ENCODE data around the gene AMN1.
A peak's percentile ranks its signal among the peaks of the same experiment; 100 is the strongest.
"Not testable (repeated sequence)": the region's sequence is repeated elsewhere in the genome, so short reads cannot be mapped to it uniquely, and the experiment has no call there.

The AMN1 gene

DNA sequence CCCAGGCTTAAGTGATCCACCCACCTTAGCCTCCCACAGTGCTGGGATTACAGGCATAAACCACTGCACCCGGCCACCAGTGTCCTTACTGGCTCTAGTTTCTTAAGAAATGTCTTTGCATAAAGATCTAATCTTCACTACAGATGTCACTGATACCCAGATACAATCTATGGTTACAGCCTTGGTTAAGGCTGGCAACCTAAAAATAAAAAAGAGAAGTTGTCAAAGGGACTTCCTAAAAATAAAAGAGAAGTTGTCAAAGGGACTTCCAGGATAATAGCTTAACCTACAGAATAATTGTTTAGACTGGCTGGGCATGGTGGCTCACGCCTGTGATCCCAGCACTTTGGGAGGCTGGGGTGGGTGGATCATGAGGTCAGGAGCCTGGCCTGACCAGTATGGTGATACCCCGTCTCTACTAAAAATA, 41.7 kb downstream of the AMN1 start:
- DNase-seq (ENCODE audit: low spot score): no peak

DNA sequence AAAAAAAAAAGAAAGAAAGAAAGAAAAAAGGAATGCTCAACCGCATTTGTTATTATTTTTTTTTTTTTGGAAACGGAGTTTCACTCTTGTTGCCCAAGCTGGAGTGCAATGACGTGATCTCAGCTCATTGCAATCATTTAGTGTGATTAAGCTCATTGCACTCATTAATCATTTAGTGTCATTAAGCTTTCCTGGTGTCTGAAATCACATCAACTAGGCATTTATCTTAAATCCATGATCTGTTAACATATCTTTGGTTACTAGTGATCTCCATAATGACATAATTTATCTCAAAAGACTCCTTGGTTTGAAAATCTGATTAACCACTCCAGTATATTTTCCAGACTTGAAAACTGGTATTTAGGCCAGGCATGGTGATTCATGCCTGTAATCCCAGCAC, 43.0 kb downstream of the AMN1 start:
- DNase-seq (ENCODE audit: low spot score) (no peak), FAIRE-seq (no peak)

More for the DNA sequence above, 41.7 kb downstream of the AMN1 start:
- no peak for FAIRE-seq

DNA sequence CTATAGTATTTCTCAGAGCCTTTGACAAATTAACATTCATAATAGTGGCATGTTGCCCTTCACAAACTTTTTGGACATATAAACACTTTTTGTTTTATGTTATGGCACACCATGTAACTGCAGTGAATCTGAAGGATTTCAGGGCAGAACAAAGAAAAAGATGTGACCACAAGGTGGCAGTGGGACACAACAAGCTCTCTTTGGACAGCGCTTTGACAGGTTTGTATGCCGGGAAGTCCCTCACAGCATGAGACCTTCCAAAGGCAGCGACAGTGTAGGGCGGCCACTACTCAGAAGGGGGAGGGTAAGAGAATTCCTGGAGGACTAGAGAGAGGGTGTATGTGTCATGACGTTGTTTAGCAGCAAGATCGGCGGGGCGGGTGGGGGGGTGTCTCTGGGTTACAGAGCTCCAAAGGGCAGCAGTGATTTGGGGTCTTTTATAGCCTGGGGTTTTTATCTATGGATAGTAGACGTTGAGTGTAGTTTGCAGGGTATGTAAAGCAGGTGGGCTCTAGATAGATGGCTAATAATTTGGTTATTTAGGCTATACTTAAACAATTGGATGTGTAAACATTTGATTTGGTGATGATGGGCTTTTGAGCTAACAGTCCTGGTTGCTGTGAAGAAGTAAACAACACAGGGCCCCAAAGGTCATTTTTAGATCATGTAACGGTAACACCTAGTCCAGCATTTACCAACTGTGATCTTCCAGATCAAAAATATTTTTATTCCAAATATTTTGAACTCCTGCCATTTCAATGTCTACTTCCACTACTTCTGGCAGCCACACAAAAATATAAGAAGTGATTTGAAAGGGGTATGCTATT, 46.5 kb downstream of the AMN1 start:
- DNase-seq (ENCODE audit: low spot score): peak; percentile 76
- FAIRE-seq: peak; percentile 8

DNA sequence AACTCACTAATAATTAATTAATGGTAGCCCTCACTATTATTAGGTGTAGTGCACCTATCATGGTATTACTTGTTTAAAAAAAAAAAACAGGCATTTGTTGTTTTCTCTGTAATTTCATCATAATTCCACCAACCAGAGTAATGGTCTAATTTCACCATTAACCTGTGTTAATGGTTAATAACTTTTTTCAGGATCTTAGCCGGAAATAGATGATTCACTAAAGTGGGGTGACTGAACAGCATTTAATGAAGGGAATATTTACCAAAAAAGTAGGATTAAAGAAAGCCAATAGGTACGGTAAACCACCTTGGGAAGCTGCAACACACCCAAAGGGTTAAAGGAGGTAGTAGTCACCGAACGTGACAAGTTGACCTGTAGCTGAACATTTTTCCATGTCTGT, 56.3 kb downstream of the AMN1 start:
- DNase-seq (ENCODE audit: low spot score) (no peak), FAIRE-seq (no peak)

DNA sequence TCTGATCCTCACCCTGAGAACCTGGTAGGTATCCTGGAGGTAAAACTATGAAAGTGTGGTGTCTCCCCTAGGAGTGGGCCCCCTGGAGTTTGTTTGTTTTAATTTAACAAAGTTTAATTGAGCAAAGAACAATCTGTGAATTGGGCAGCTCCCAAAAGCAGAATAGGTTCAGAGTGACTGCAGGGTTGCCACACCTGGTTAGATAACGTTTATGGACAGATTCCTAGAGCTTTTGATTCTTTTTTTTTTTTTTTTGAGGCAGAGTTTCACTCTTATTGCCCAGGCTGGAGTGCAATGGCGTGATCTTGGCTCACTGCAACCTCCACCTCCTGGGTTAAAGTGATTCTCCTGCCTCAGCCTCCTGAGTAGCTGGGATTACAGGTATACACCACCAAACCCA, 59.2 kb downstream of the AMN1 start:
- FAIRE-seq; DNase-seq (ENCODE audit: low spot score): not testable (repeated sequence)

DNA sequence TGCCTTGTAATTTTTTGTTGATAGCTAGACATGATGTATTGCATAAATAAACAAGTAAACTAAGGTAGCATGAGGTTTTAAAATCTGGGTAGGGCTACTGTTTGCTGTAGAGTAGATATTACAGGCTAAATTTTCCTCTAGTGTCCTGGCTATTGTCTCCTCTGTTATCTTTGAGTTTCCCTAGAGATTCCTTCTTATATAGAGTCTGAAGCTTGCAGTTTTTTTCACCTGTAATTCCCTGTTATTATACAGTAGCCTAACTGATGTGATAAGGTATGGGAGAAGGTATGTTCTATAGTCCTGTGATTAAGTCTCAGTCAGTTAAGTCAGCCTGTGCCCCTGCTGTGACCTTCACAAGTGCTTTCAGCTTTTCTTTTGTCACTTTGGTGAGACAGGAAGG, 59.8 kb downstream of the AMN1 start:
- no peak for DNase-seq (ENCODE audit: low spot score)
- FAIRE-seq: no peak

DNA sequence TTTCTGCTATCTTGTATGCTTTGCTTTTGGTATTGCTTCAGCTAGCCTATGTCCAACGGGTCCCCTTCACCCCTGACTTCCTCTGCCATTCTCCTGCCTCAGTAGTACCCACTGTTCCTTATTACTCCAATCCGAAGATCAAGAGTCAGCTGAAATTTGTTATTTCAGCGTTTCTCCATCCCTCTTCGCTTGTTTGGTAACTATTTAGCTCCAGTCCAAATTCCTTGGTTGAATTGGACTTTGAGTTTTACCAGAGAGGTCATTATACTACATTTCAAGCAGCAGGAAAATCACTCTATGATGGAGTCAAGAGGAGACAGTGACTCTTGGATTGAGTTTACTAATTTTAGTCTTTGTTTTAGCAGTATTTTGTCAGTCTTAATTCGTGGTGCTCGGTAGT, 64.8 kb downstream of the AMN1 start:
- DNase-seq (ENCODE audit: low spot score) (no peak), FAIRE-seq (no peak)

DNA sequence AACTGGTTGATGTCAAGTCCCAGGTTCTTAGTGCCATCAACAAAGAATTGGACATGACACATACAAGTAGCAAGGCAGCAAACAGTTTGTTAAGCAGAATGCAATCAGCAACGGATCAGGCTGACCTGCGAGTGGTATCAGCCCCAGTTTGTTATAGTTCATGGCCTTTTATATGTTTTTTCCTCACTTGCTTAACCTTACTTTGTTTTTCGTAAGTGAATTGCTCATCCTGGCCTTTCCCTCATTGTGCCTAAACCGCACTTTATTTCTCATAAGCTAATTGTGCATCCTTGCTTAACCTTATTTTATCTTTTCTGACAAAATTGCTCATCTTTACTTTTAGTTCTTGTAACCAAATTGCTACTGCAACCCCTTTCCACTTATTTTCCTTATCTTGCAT, 65.2 kb downstream of the AMN1 start:
- FAIRE-seq: no peak
- no peak for DNase-seq (ENCODE audit: low spot score)

DNA sequence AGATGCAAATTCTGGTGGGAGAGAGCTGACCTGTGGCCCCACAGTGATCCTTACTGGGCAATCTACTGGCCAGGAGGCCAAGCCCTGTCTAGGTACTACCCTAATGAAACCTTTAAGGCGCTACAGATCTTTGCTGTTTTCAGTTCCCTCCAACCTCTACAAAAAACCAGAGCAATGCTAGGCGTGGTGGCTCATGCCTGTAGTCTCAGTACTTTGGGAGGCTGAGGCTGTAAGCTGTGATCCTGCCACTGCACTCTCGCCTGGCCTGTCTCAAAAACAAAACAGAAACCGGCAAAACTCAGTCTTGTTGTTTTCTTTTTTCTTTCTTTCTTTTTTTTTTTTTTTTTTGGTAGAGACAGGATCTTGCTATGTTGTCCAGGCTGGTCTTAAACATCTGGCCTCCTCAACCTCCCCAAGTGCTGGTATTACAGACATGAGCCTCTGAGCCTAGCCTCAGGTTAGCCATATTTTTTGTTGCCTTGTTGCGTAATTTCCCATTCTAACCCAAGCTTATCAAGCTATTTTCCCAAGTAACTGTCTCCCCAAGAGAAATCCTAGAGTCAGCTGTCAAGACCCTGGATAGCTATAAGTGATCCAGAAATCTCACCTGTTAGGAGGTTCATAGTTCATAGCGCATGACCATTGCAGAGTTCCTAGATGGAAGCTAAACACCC, 66.5 kb downstream of the AMN1 start:
- no peak for DNase-seq (ENCODE audit: low spot score)
- no peak for FAIRE-seq

DNA sequence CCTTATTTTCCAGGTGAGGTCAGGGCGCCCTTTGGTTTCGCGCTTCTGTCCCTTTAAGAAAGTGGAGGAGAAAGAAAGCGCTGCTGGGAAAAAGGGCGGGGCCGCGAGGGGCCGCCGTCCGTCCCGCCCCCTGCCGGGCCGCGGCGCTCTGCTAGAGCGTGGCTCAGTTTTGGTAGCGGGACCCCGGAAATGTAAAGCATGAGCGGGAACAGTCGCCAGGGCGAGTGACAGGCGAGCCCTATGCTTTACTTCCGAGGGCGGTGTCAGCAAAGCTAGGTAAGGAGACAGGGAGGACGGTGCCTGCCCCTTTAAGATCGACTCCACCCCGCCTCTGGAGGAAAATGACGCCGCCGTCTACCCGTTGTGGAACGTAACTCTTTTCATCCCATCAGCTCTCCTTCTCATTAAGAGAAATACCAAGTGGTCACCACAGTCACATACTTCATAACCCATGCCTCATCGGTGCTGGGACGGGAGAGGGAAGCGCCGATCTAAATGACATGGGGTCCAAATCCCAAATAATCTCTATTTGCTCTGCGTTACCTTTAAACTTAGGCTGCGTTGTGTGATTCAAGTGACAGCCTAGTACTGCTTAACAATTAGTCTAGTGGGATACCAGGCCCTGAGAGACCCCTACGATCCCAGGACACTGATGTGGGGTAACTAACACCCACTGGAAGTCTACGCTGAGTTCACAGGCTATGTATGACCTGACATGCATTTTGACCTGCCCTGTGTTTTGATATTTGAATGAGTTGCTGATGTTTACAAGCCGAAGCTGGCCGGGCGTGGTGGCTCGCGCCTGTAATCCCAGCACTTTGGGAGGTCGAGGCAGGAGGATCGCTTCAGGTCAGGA, 69.5 kb downstream of the AMN1 start, which contains the start of gene ETFBKMT:
ETFBKMT (plus strand) TSS at position 602 of the 856 bp plus-strand sequence. CDS start 2,266 bp downstream, outside the sequence.
- FAIRE-seq (peak; percentile 79), DNase-seq (ENCODE audit: low spot score) (peak; percentile 91)

DNA sequence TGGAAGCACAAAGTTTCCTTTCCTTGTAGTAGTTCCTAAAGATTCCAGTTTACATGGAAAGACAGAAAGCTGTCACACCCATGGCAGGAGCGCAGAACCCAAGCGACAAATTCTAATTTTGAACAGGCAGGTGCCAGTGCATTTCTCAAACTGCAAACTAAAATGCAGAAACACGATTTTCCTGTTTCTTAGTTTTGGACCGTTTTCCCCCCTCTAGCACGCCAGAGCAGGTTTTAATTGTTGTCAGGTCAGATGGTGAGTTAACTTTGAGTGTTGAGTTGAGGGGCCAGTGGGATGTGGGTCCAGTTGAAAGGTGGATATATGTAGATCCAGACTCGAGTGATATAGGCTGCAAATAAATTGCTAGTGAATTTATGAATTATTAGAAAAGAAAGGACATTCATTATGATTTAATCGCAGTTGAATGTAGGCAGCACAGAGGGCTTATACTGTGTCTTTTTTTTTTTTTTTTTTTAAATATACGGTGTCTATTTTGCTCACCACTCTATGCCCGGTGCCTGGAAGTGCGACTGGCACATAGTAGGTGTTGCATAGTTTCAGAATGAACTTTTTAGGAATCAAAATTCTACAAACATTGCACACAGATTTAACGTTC, 70.2 kb downstream of the AMN1 start:
- no peak for FAIRE-seq
- no peak for DNase-seq (ENCODE audit: low spot score)

DNA sequence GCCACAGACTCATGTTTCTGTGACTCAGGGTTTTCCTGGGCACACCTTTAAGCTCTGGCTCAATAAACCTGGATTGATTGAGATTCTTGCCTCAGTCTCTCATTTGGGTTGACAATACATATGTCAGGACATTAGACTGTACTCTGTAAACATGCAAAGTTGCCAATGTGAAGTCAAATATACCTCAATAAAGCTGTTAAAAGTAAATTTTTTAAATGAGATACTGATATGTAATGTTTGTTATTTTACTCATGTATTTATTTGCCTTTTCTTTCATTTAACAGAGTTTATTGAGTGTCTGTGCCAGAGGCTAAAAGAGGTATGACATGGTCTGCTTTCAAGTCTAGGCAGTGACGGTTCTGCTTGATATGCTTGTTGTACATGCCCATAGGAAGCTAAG, 73.0 kb downstream of the AMN1 start:
- FAIRE-seq: no peak
- DNase-seq (ENCODE audit: low spot score): no peak

DNA sequence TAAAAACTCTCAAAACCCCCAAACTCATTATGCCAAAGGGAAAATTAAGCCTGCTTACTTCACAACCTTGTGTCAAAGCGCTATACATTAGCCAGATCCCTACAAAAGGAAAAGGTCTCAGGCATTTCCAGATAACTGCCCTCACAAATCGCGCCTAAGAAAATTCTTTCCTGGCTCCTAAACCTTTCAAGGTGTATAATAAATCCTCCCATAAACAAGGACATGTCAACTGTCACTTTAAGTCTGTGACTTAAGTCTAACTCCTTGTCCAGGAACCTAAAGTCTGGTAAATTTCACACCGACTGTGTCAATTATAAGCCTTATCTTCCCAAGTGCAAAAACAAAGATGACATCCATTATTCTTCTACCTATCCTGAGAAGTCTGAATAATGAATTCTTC, 73.6 kb downstream of the AMN1 start:
- FAIRE-seq (no peak), DNase-seq (ENCODE audit: low spot score) (no peak)

DNA sequence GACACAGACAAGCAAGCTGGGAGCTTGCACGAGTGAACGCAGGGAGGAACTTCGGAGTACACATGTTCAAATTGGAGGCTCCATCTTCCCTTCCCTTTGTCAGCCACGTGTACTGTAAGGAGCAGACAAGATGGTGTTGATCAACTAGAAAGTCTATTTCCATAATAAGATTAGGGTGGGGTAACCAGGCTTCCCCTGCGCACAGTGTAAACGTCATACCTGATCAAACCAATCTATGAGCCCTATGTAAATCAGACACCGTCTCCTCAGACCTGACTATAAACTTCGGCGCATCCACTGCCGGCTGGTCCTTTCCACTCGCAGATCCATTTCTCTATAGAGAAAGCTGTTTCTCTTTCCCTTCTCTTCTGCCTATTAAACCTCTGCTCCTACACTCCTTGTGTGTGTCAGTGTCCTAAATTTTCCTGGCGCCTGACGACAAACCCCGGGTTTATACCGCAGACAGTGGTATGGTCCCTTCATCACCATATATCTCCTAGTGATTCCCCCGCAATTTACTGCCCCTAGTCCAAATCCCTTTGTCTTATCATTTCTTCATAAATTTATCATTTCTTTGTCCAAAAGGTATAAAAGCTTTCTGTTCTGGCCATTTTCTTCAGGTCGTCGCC, 76.8 kb downstream of the AMN1 start:
- no peak for DNase-seq (ENCODE audit: low spot score)

DNA sequence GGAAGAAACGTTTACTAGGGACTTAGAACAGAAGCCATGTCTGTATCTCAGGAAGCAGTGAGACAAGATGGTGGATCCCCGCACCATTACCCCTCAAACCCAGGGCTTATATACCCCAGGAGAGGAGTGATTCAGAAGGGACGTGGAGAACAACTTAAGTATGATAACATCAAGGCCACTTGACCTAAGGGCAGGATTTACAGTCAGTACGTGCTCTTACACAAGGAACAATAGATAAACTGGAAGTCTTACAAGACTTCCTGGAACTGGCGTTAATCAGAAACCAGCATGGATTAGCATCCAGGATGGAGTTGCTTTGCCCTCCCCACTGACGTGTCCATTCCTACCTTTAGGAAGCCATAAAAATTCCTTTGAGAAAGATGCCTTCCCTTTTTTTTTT, 77.9 kb downstream of the AMN1 start:
- FAIRE-seq: no peak

More for the DNA sequence above, 76.8 kb downstream of the AMN1 start:
- FAIRE-seq: no peak

DNA sequence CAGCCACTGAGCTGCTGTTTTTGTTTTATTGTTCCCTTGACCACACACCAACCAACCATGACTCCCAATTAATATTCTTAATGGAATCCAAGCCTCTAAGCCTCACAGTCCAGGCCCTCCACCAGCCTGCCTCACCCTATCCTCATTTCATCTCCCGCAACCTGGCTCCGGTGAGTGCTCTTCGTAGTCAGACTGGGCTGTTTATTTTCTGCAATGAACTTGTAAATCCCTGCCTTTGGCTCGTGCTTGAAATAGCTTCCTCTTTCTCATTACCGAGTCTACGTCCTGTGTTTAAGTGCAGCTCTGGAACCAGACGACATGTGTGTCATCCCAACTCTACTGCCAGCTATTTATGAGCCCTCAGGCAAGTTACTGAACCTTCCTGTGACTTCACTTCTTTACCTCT, 81.7 kb downstream of the AMN1 start:
- DNase-seq (ENCODE audit: low spot score) (no peak), FAIRE-seq (no peak)

More for the DNA sequence above, 77.9 kb downstream of the AMN1 start:
- DNase-seq (ENCODE audit: low spot score): no peak

DNA sequence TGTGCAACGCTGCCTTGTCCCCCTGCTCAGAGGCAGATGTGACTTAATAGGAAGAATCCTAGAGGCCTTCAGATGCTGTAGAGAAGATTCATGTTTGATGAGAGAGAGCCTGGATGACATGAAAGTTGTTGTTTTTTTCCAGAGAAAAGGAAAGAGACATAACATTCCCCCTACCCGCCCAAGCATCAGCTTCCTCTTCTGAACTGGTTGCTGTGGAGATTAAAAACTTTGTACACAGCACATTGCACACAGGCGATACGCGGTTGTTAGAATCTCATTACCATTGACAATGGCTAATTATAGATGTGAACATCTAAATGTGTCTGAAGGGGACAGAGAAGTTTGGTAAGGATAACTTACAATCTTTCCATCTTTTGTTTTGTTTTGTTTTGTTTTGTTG, 82.9 kb downstream of the AMN1 start:
- FAIRE-seq (no peak), DNase-seq (ENCODE audit: low spot score) (no peak)

DNA sequence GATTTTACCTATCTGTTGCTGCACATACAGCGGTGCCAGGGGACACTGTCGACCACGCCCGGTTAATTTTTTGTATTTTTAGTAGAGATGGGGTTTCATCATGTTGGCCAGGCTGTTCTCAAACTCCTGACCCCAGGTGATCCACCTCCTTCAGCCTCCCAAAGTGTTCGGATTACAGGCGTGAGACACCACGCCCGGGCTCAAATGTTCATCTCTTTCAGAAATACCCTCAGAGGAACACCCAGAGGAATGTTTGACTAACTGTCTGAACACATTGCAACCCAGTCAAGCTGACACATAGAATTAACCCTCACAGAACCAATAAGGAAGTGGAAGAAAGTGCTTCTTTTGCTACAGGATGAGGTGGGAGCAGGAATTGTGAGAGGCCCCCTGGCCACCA, 84.3 kb downstream of the AMN1 start:
- DNase-seq (ENCODE audit: low spot score) (no peak), FAIRE-seq (no peak)

DNA sequence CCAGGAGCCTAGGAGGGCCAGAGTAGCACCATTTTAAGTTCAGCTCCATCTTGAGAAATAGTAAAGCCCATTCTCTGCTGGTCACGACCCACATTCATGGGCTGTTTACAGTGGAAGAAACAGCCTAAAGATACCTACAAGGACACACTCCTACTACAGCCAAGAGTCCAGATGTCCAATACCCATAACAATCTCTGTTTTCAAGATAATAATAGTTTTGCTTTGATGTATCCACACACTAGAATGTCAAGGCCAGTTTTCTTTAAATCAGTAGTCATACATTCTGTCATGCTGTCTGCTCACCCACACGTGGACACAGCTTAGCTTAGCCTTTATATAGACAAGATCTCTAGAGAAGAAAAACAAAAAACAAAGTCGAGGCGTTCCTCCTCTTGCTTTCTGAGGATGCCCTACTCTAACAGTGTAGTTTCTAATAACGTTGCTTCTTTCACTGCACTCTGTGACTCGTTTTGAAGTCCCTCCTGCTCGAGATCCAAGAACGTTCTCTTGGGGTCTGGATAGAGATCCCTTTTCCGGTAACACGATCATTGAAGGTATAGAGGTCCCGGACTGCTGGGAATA, 87.2 kb downstream of the AMN1 start:
- DNase-seq (ENCODE audit: low spot score): no peak
- no peak for FAIRE-seq

DNA sequence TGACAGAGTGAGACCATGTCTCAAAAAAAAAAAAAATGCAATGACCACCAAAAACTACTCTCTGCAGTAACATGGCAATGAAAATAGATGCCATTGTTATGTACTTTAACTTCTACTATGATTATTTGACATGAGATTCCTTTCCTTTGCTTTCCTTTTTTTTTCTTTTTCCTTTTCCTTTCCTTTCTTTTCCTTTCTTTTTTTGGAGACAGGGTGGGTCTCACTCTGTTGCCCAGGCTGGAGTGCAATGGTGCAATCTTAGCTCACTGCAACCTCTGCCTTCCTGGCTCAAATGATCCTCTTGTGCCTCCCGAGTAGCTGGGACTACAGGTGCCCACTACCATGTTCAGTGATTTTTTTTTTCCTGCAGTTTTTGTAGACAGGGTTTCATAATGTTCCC, 94.2 kb downstream of the AMN1 start:
- DNase-seq (ENCODE audit: low spot score) (no peak), FAIRE-seq (no peak)

DNA sequence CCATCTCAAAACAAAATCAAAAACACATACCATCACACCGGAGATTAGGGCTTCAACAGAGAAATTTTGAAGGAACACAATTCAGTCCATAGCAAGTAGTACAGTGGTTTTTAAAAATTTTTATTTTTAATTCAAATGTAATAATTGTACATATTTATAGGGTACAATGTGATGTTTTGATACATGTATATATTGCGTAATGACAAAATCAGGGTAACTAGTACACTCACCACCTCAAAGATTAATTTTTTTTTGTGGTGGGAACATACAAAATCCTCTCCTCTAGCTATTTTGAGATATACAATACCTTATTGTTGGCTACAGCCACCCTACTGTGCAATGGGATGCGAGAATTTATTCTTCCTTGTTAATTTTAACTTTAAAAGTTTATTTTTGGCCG, 95.4 kb downstream of the AMN1 start:
- FAIRE-seq: no peak

More for the DNA sequence above, 95.4 kb downstream of the AMN1 start:
- no peak for DNase-seq (ENCODE audit: low spot score)

All from RCC 7860 (cell line).